CD14-positive monocyte (primary cell): ENCODE data around the gene ZBTB7A. TPM values are rescaled to one million over a fixed set of nuclear protein-coding genes. Genes with fewer than 3 reads are reported as not detected.

Source experiments
- DNase-seq, 3 donors: peaks; one replicate each; pipeline ENCODE4 v3.0.0-alpha.2; 2011 to 2022
- H2AFZ ChIP-seq: 2 replicates; pipeline ENCODE4 v1.6.0; 2012; ENCODE audit warnings: mild to moderate bottlenecking, low read depth, low read length, inconsistent platforms; ENCODE audit not compliant: insufficient read depth, poor library complexity, severe bottlenecking
- H3K27ac ChIP-seq, 2 donors: 1 replicate in 1 of 2; 2 replicates in 1 of 2; pipeline ENCODE4 v1.5.1; 2012 to 2013; ENCODE audit warnings: low read length in 2 of 2, control low read depth in 1 of 2, inconsistent platforms in 1 of 2, low read depth in 1 of 2, mild to moderate bottlenecking in 1 of 2
- H3K27me3 ChIP-seq, 2 donors: one replicate each; pipeline versions ENCODE4 v1.6.0 to v1.6.1; 2011 to 2013; ENCODE audit warnings: low read length in 2 of 2; ENCODE audit not compliant: control insufficient read depth in 2 of 2, insufficient read depth in 2 of 2
- H3K36me3 ChIP-seq, 2 donors: replicated peaks in 1 of 2; 1 replicate in 1 of 2; 2 replicates in 1 of 2; pipeline versions ENCODE4 v1.5.1 to v1.6.1; 2012 to 2013; ENCODE audit warnings: low read length in 2 of 2, control low read depth in 1 of 2, inconsistent platforms in 1 of 2, mild to moderate bottlenecking in 1 of 2; ENCODE audit not compliant: insufficient read depth in 2 of 2, control insufficient read depth in 1 of 2
- H3K4me1 ChIP-seq, 2 donors: 1 replicate in 1 of 2; 2 replicates in 1 of 2; pipeline versions ENCODE4 v1.5.1 to v1.6.1; 2012 to 2013; ENCODE audit warnings: low read length in 2 of 2, control low read depth in 1 of 2, inconsistent platforms in 1 of 2, mild to moderate bottlenecking in 1 of 2, moderate library complexity in 1 of 2; ENCODE audit not compliant: insufficient read depth in 2 of 2, control insufficient read depth in 1 of 2
- H3K4me2 ChIP-seq: replicated peaks from 2 replicates; pipeline ENCODE3; 2012; ENCODE audit warnings: low read length, moderate library complexity, mild to moderate bottlenecking; ENCODE audit not compliant: poor library complexity, severe bottlenecking; ENCODE audit errors: extremely low read depth
- H3K4me3 ChIP-seq, 3 experiments: fragments of 200-600 bp in 1 of 3; sonication (generic) in 1 of 3; replicated peaks in 1 of 3; 1 replicate in 2 of 3; 2 replicates in 1 of 3; pipeline ENCODE4 v1.5.1; 2011 to 2013; ENCODE audit warnings: low read length in 3 of 3, mild to moderate bottlenecking in 3 of 3, control low read depth in 2 of 3, low read depth in 2 of 3, inconsistent platforms in 1 of 3, moderate library complexity in 1 of 3
- H3K79me2 ChIP-seq: 2 replicates; pipeline ENCODE4 v1.6.0; 2012; ENCODE audit warnings: mild to moderate bottlenecking, control low read depth, inconsistent platforms, low read length, moderate library complexity; ENCODE audit not compliant: insufficient read depth
- H3K9ac ChIP-seq: 2 replicates; pipeline ENCODE4 v1.6.0; 2017; ENCODE audit warnings: low read length, mild to moderate bottlenecking; ENCODE audit not compliant: insufficient read depth, poor library complexity, severe bottlenecking
- H3K9me3 ChIP-seq, 2 donors: replicated peaks in 1 of 2; 1 replicate in 1 of 2; 2 replicates in 1 of 2; pipeline versions ENCODE4 v1.5.1 to v1.6.1; 2012 to 2013; ENCODE audit warnings: low read length in 2 of 2, control low read depth in 1 of 2; ENCODE audit not compliant: control insufficient read depth in 1 of 2, insufficient read depth in 1 of 2
- H4K20me1 ChIP-seq: 2 replicates; pipeline ENCODE4 v1.6.0; 2012; ENCODE audit warnings: mild to moderate bottlenecking, low read length, control low read depth, moderate library complexity; ENCODE audit not compliant: insufficient read depth
- H3K27ac Mint-ChIP-seq, 7 donors: one replicate each; pipeline ENCODE4 v1.8.0; 2020; ENCODE audit warnings: mild to moderate bottlenecking in 7 of 7, mixed read lengths in 7 of 7, moderate library complexity in 6 of 7, inconsistent platforms in 2 of 7
- H3K27me3 Mint-ChIP-seq, 3 donors: one replicate each; pipeline ENCODE4 v1.8.0; 2021 to 2022; ENCODE audit warnings: low read depth in 3 of 3, mild to moderate bottlenecking in 3 of 3, mixed read lengths in 3 of 3, moderate library complexity in 3 of 3, inconsistent platforms in 1 of 3
- H3K36me3 Mint-ChIP-seq, 2 donors: one replicate each; pipeline ENCODE4 v1.8.0; 2020; ENCODE audit warnings: mixed read lengths in 2 of 2, inconsistent platforms in 1 of 2, mild to moderate bottlenecking in 1 of 2
- H3K4me1 Mint-ChIP-seq: one replicate; pipeline ENCODE4 v1.8.0; 2020; ENCODE audit warnings: mild to moderate bottlenecking, mixed read lengths
- H3K4me3 Mint-ChIP-seq, 2 donors: one replicate each; pipeline ENCODE4 v1.8.0; 2020; ENCODE audit warnings: mild to moderate bottlenecking in 2 of 2, mixed read lengths in 2 of 2, moderate library complexity in 1 of 2
- H3K9me3 Mint-ChIP-seq, 7 donors: one replicate each; pipeline ENCODE4 v1.8.0; 2020 to 2022; ENCODE audit warnings: mixed read lengths in 7 of 7, mild to moderate bottlenecking in 6 of 7, moderate library complexity in 6 of 7, inconsistent platforms in 2 of 7
- WGBS: methylation state at CpG from one replicate; pipeline ENCODE4 v1.1.5; 2013; ENCODE audit warnings: missing lambda C conversion rate; ENCODE audit not compliant: insufficient coverage; 5-methylcytosine and 5-hydroxymethylcytosine counted together
- intact Hi-C, 2 donors: fragments of 100-400 bp; cut with micrococcal nuclease; formaldehyde crosslinking; loops; one replicate each; pipeline versions ENCODE4 v1.15.0 to v1.15.1; 2023
- polyA plus RNA-seq, 3 donors: library from polyadenylated mRNA; depleted of rRNA in 1 of 3; unstranded in 2 of 3; stranded (reverse) in 1 of 3; fragments of 300-500 nt in 2 of 3; fragments of >200 nt in 1 of 3; fragmentation: Illumina TruSeq in 2 of 3; gene quantifications; 1 replicate in 2 of 3; 2 replicates in 1 of 3; pipeline ENCODE4 v1.2.3, GENCODE V29; 2012 to 2021
- TF ChIP-seq, protein P1 (sequence below): fragments of 200-600 bp; IDR thresholded peaks from one replicate; pipeline ENCODE4 v1.8.0; 2022; ENCODE audit warnings: antibody characterized with exemption, mild to moderate bottlenecking

The ZBTB7A gene
- polyA plus RNA-seq, 3 donors: 18.0 to 31.5 (median 20.2) TPM

DNA sequence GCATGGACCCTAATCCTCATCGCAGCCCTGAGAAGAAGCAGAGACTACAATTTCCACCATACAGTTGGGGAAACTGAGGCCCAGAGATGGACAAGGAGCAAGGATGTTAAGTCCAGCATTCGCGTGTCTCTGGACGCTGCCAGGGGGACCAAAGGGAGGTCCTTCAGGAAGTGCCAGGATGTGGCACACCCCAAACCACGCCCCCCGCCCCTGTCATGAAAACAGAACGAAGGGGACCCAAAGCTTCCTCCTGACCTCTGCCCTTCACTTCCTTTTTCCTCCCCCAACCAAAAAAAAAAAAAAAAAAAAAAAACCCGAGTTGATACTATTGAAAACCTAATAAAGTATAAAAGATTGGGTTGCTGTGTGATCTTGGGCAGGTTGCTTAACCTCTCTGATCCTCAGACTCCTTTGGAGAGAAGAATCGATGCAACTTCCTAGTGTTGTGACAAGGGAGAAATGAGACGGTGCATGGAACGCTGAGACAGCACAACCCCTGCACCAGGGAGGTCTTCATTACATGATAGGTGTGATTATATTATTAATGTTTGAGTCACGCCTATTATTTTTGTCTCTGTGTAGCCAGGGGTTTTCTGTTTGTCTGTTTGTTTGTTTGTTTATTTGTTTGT is 2.7 kb upstream of the ZBTB7A start:
- no peaks in the 10 kb centered on the region for H3K27me3 ChIP-seq
- peaks cover 2% of the 10 kb centered on the region for H4K20me1 ChIP-seq
- peak overlapping the region; percentile 81 for H3K4me2 ChIP-seq
- H3K9ac ChIP-seq: no peak overlapping the region
- peaks cover 16% of the 10 kb centered on the region for H3K79me2 ChIP-seq
- H3K4me3 ChIP-seq: peak overlapping the region in 1 of 3 experiments; percentile 96
- no peaks in the 10 kb centered on the region for H3K9me3 ChIP-seq
- H3K27ac ChIP-seq: peak overlapping the region; percentile 77 to 85
- peaks cover 21 to 23% of the 10 kb centered on the region in 2 donors for H3K4me1 ChIP-seq
- no peaks in the 10 kb centered on the region for H3K36me3 ChIP-seq
- Mint-ChIP-seq H3K4me3 (peak overlapping the region; percentile 85 to 87), H3K36me3 (no peaks in the 10 kb centered on the region), H3K4me1 (peaks cover 20% of the 10 kb centered on the region), H3K27ac (peak overlapping the region; percentile 54 to 94 (median 87)), H3K9me3 (no peaks in the 10 kb centered on the region), H3K27me3 (peaks cover 0 to 2% (median 0%) of the 10 kb centered on the region in 3 donors)
- WGBS: 100% methylated on average over 1 of the region's 12 CpGs
- TF ChIP-seq, protein P1, sequence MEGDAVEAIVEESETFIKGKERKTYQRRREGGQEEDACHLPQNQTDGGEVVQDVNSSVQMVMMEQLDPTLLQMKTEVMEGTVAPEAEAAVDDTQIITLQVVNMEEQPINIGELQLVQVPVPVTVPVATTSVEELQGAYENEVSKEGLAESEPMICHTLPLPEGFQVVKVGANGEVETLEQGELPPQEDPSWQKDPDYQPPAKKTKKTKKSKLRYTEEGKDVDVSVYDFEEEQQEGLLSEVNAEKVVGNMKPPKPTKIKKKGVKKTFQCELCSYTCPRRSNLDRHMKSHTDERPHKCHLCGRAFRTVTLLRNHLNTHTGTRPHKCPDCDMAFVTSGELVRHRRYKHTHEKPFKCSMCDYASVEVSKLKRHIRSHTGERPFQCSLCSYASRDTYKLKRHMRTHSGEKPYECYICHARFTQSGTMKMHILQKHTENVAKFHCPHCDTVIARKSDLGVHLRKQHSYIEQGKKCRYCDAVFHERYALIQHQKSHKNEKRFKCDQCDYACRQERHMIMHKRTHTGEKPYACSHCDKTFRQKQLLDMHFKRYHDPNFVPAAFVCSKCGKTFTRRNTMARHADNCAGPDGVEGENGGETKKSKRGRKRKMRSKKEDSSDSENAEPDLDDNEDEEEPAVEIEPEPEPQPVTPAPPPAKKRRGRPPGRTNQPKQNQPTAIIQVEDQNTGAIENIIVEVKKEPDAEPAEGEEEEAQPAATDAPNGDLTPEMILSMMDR: no peak
- intact Hi-C loops: loop anchor here (5.0 kb wide), 3 partner anchors 48 to 82 kb away; partner anchors contain the start of genes EEF2 (in 1 of the 2) and MAP2K2 (in 1 of the 2)
- no peak overlapping the region for H2AFZ ChIP-seq
- DNase-seq: peak; percentile 74 to 78 (median 78)

DNA sequence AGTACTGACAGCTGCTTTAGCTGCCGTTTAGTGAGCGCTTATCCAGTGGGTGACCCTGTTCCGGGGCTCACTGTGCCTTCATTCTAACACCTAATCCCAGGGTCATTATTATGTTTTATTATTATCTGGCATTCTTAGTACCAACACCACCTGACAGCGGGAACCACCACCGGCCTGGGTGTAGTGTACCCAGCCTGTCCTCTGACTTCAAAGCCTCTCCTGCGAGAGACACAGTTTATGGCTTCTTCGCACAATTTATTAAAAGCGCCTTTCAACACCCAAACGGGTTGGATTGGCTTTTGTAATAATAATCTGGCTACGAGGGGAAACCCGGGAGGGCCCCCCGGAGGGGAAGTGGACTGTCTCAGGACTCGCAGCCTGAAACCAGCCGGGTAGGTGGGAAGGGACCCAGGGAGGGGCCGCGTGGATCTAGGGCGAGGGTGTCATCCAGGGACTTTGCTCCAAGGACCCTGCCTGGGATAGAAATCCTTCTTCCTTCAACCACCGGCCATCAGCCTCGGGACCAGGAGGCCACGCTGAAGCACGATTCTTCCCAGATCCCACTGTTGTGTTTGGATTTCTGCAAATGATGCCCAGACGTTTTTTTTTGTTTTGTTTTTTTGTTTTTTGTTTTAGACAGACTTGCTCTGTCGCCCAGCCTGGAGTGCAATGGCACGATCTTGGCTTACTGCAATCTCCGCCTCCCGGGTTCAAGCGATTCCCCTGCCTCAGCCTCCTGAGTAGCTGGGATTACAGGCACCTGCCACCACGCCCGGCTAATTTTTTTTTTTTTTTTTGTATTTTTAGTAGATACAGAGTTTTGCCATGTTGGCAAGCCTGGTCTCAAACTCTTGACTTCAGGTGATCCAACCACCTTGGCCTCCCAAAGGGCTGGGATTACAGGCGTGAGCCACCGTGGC is 1.6 kb upstream of the ZBTB7A start:
- WGBS: 3% methylated on average over 5 of the region's 31 CpGs
- H3K4me3 Mint-ChIP-seq: peak overlapping the region; percentile 85 to 87
- H3K27me3 Mint-ChIP-seq: peaks cover 0 to 2% (median 0%) of the 10 kb centered on the region in 3 donors
- H3K9me3 ChIP-seq: no peaks in the 10 kb centered on the region
- DNase-seq: peak in 2 of 3 donors; percentile 43 to 50
- no peaks in the 10 kb centered on the region for H3K9me3 Mint-ChIP-seq
- no peaks in the 10 kb centered on the region for H3K27me3 ChIP-seq
- H3K36me3 Mint-ChIP-seq: peaks cover 3 to 4% of the 10 kb centered on the region in 2 donors
- peaks cover 27% of the 10 kb centered on the region for H3K79me2 ChIP-seq
- H3K9ac ChIP-seq: peak overlapping the region; percentile 87
- peaks cover 31 to 35% of the 10 kb centered on the region in 2 donors for H3K4me1 ChIP-seq
- H3K36me3 ChIP-seq: peaks cover 5% of the 10 kb centered on the region in 2 donors
- peak overlapping the region; percentile 85 to 94 (median 93) for H3K27ac Mint-ChIP-seq
- intact Hi-C loops: loop anchor here (5.0 kb wide), 3 partner anchors 49 to 81 kb away; partner anchors contain the start of genes EEF2 (in 1 of the 2) and MAP2K2 (in 1 of the 2)
- peak overlapping the region; percentile 81 for H3K4me2 ChIP-seq
- H3K4me1 Mint-ChIP-seq: peaks cover 26% of the 10 kb centered on the region
- TF ChIP-seq, protein P1: no peak
- peak overlapping the region; percentile 77 to 85 for H3K27ac ChIP-seq
- peak overlapping the region; percentile 86 to 96 (median 93) for H3K4me3 ChIP-seq
- H2AFZ ChIP-seq: peak overlapping the region; percentile 57
- peaks cover 13% of the 10 kb centered on the region for H4K20me1 ChIP-seq
